ENCODE data around the gene NEU2. TPM values are rescaled to one million over a fixed set of nuclear protein-coding genes. Genes with fewer than 3 reads are reported as not detected.
A peak's percentile ranks its signal among the peaks of the same experiment; 100 is the strongest.

NEU2 gene
- total RNA-seq, 1 donor from 2014 or later: not detected

DNA sequence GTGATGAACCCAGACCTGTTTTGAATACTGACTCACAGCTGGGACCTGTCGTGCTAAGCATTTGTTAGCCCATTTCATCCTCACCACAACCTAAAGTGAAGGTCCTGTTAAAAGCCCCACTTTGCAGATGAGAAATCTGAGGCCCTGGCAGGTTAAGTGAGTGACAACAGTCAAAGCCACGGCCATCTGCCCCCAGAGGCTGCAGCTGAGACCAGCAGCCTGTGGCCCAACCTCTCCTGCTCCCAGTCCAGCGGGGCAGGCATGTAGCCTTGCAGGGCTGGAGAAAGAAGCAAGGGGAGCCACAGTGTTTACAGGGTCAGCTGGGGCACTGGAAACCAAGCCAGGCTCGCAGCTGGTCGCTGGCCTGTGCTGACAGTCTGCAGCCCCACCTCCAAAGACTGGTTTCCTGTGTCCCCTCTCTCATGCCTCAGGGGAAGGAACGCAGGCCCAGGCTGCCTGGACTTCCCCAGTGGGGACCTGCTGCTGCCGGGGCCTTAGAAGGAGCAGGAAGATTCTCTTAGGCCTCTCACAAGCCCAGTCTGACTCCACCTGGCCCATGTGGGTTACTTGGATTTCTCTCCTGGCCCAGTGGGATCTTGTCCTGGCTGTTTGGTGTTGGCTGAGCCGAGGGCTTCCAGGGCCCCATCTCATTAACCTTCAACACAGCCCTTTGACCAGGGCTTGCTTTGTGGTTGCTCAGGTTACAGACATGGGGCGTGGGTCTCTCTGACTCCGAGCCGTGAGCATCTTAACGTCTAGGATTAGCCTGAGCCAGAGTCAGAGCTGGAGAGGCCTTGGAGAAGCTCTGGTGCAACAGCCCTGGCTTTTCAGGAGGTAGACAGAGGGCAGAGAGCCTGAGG lies 29.3 kb downstream of the NEU2 start:
- ChIA-PET POLR2A (interaction anchor here (0.6 to 7.6 kb wide), 21 partner anchors 9 to 511 kb away, joined by 3 to 308 read pairs (median 4); partner anchors contain the start of genes ATG16L1, EIF4E2, GIGYF2 and TIGD1), CTCF (interaction anchor here (1.0 to 3.6 kb wide), 10 partner anchors 9 to 190 kb away, joined by 3 to 24 read pairs (median 6); partner anchors contain the start of gene ATG16L1)
- ATAC-seq (ENCODE audit: low read depth) (peak; percentile 38), DNase-seq (peak; percentile 43)
- peak overlapping the region; percentile 87 for H3K27ac Mint-ChIP-seq
- peaks cover 52% of the 10 kb centered on the region for H3K36me3 Mint-ChIP-seq (ENCODE audit: low read depth)
- TF ChIP-seq, protein P1, sequence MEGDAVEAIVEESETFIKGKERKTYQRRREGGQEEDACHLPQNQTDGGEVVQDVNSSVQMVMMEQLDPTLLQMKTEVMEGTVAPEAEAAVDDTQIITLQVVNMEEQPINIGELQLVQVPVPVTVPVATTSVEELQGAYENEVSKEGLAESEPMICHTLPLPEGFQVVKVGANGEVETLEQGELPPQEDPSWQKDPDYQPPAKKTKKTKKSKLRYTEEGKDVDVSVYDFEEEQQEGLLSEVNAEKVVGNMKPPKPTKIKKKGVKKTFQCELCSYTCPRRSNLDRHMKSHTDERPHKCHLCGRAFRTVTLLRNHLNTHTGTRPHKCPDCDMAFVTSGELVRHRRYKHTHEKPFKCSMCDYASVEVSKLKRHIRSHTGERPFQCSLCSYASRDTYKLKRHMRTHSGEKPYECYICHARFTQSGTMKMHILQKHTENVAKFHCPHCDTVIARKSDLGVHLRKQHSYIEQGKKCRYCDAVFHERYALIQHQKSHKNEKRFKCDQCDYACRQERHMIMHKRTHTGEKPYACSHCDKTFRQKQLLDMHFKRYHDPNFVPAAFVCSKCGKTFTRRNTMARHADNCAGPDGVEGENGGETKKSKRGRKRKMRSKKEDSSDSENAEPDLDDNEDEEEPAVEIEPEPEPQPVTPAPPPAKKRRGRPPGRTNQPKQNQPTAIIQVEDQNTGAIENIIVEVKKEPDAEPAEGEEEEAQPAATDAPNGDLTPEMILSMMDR (IDR thresholded peaks at IDR 0.05): no peak
- intact Hi-C loops (cut with micrococcal nuclease): loop anchor here (1.0 to 10.0 kb wide), 8 partner anchors 8 to 355 kb away; no protein-coding TSS in a partner anchor
- peak overlapping the region; percentile 96 for H3K4me3 Mint-ChIP-seq
- no peaks in the 10 kb centered on the region for H3K27me3 Mint-ChIP-seq
- peaks cover 64% of the 10 kb centered on the region for H3K4me1 Mint-ChIP-seq
- no peaks in the 10 kb centered on the region for H3K9me3 Mint-ChIP-seq

DNA sequence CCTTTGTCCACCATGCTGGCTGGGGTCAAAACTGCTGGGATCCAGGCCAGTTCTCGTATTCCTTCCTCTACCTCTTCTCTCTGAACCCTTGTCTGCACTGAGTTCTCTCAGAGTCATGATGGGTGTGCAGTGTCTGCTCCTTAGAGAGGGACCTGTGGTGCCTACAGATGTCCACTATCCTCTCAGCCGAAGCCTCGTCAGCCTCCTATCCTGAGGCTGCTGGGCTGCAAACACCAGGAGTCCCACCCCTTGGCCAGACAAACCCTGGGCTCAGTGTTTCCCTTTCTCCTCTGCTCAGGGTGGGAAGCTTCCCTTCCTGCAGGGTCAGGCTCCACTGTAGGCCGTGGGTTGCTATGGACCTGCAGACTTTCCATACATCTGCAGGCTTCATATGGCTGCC lies 30.0 kb downstream of the NEU2 start:
- Mint-ChIP-seq H3K27me3 (no peaks in the 10 kb centered on the region), H3K4me3 (peak overlapping the region; percentile 96), H3K9me3 (no peaks in the 10 kb centered on the region), H3K4me1 (peaks cover 71% of the 10 kb centered on the region), H3K27ac (peak overlapping the region; percentile 87), H3K36me3 (ENCODE audit: low read depth) (peaks cover 59% of the 10 kb centered on the region)
- DNase-seq (peak; percentile 15), ATAC-seq (ENCODE audit: low read depth) (no peak)
- TF ChIP-seq, protein P1 (IDR thresholded peaks at IDR 0.05): no peak
- ChIA-PET CTCF (interaction anchor here (3.0 kb wide), 1 partner anchor 38 kb away, joined by 22 read pairs; no protein-coding TSS in a partner anchor), POLR2A (interaction anchor here (0.7 to 7.6 kb wide), 7 partner anchors 9 to 277 kb away, joined by 3 to 308 read pairs (median 87); no protein-coding TSS in a partner anchor)
- intact Hi-C loops (cut with micrococcal nuclease): loop anchor here (5.0 to 10.0 kb wide), 3 partner anchors 295 to 355 kb away; no protein-coding TSS in a partner anchor

DNA sequence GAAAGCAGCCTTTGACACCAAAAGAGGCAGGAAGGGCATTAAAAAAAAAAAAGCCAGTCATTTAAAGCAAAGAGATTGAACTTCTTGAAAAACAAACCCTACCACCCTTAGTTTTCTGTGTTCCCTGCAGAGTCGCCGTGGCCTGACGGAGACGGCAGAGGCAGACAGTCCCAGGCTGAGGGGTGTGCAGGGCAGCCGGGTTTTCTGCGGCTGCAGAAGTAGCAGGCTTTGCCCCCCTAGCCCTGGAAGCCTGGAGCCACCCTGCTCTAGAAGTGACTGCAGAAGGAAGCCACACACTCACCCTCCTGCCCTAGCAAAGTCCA lies 30.4 kb downstream of the NEU2 start:
- peaks cover 62% of the 10 kb centered on the region for H3K36me3 Mint-ChIP-seq (ENCODE audit: low read depth)
- TF ChIP-seq, protein P1 (IDR thresholded peaks at IDR 0.05): no peak
- peaks cover 75% of the 10 kb centered on the region for H3K4me1 Mint-ChIP-seq
- POLR2A ChIA-PET: interaction anchor here (0.9 to 7.6 kb wide), 8 partner anchors 8 to 61 kb away, joined by 3 to 308 read pairs (median 19); no protein-coding TSS in a partner anchor
- H3K4me3 Mint-ChIP-seq: peak overlapping the region; percentile 96
- ATAC-seq (ENCODE audit: low read depth) (no peak), DNase-seq (no peak)
- H3K27me3 Mint-ChIP-seq: no peaks in the 10 kb centered on the region
- CTCF ChIA-PET: no interaction called here
- H3K27ac Mint-ChIP-seq: peak overlapping the region; percentile 87
- no peaks in the 10 kb centered on the region for H3K9me3 Mint-ChIP-seq
- intact Hi-C loops (cut with micrococcal nuclease): loop anchor here (5.0 to 10.0 kb wide), 3 partner anchors 294 to 354 kb away; no protein-coding TSS in a partner anchor

DNA sequence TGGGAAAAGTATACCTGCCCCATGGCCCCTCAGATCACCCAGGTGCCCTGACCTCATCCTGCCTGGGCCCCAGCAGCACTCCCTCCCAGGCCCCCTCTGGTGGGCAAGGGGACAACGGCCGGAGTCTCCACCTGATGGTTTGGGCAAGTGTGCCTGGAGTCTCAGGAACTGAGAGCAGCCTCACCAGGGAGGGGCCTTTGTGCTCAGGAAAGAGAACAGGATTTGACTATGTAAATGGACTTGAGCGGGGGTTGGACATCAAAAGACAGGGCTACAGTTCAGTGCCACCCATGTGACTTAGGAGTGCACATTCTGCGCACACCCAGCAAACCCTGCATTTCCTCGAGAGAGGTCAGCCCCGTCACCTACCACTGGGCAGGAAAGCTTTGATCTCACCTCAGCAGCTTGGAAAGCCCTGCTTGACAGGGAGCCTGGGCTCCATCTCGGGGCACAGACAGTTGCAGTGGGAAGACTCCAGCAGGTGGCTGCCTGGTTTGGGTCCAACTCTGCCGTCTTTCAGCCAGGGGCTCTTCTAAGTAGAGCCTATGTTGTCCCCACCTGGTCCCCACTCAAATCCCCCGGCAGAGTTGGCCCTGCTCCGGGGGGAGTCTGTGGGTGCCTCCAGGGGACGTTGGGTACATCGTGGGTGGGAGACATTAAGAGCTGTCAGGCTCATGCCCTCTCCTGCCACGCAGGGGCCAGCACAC lies 30.9 kb downstream of the NEU2 start:
- ATAC-seq (ENCODE audit: low read depth): peak; percentile 20
- TF ChIP-seq, protein P1 (IDR thresholded peaks at IDR 0.05): no peak
- peak; percentile 43 for DNase-seq
- peaks cover 63% of the 10 kb centered on the region for H3K36me3 Mint-ChIP-seq (ENCODE audit: low read depth)
- CTCF ChIA-PET: interaction anchor here (1.3 kb wide), 1 partner anchor 61 kb away, joined by 4 read pairs; no protein-coding TSS in a partner anchor
- H3K27ac Mint-ChIP-seq: peak overlapping the region; percentile 87
- no peaks in the 10 kb centered on the region for H3K9me3 Mint-ChIP-seq
- peaks cover 76% of the 10 kb centered on the region for H3K4me1 Mint-ChIP-seq
- POLR2A ChIA-PET: interaction anchor here (0.9 to 7.6 kb wide), 6 partner anchors 12 to 60 kb away, joined by 3 to 308 read pairs (median 19); no protein-coding TSS in a partner anchor
- H3K27me3 Mint-ChIP-seq: no peaks in the 10 kb centered on the region
- H3K4me3 Mint-ChIP-seq: peak overlapping the region; percentile 96
- intact Hi-C loops (cut with micrococcal nuclease): loop anchor here (5.0 to 10.0 kb wide), 3 partner anchors 294 to 354 kb away; no protein-coding TSS in a partner anchor
